Transverse colon (tissue), 4 donors: ENCODE data around the gene FAH. TPM values are rescaled to one million over a fixed set of nuclear protein-coding genes. Genes with fewer than 3 reads are reported as not detected.

Experiments used
- DNase-seq: peaks from one replicate; pipeline ENCODE4 v3.0.0-alpha.2; 2019
- H3K27ac ChIP-seq, 4 donors: fragments of 200-600 bp; sonication (generic); 2 replicates each; pipeline ENCODE4 v1.5.1; 2016 to 2018; ENCODE audit warnings: inconsistent platforms in 4 of 4
- H3K27me3 ChIP-seq: fragments of 200-600 bp; sonication (generic); 2 replicates; pipeline ENCODE4 v1.5.1; 2017; ENCODE audit warnings: inconsistent platforms
- H3K36me3 ChIP-seq, 4 donors: fragments of 200-600 bp; sonication (generic); 2 replicates each; pipeline ENCODE4 v1.5.1; 2017 to 2019; ENCODE audit warnings: inconsistent platforms in 4 of 4
- H3K4me1 ChIP-seq, 4 donors: fragments of 200-600 bp; sonication (generic); 2 replicates each; pipeline ENCODE4 v1.5.1; 2017 to 2020; ENCODE audit warnings: inconsistent platforms in 4 of 4
- H3K4me3 ChIP-seq, 4 donors: fragments of 200-600 bp; sonication (generic); 1 replicate in 1 of 4; 2 replicates in 3 of 4; pipeline versions ENCODE4 v1.5.1 to v1.6.1; 2017 to 2019; ENCODE audit warnings: inconsistent platforms in 4 of 4
- H3K9me3 ChIP-seq, 2 donors: fragments of 200-600 bp; sonication (generic); 2 replicates each; pipeline ENCODE4 v1.5.1; 2017 to 2019; ENCODE audit warnings: inconsistent platforms in 2 of 2
- CTCF ChIP-seq, 5 experiments: fragments of 200-600 bp in 3 of 5; fragments of 450-650 bp in 2 of 5; sonication (generic) in 3 of 5; IDR thresholded peaks; 1 replicate in 2 of 5; 2 replicates in 3 of 5; pipeline ENCODE4 v1.5.1; 2016 to 2017; ENCODE audit warnings: antibody characterized with exemption in 5 of 5, inconsistent platforms in 3 of 5, mild to moderate bottlenecking in 2 of 5, moderate library complexity in 1 of 5
- EP300 ChIP-seq: sonication (generic); formaldehyde crosslinking; IDR thresholded peaks from one replicate; pipeline ENCODE4 v1.6.1; 2017; ENCODE audit warnings: antibody characterized with exemption, low read depth
- POLR2A ChIP-seq: fragments of 450-650 bp; IDR thresholded peaks from one replicate; pipeline ENCODE4 v1.6.1; 2016; ENCODE audit warnings: antibody characterized with exemption, mild to moderate bottlenecking, moderate library complexity
- POLR2AphosphoS5 ChIP-seq, 3 donors: sonication (generic); formaldehyde crosslinking; IDR thresholded peaks; one replicate each; pipeline ENCODE4 v1.6.1; 2016; ENCODE audit warnings: antibody characterized with exemption in 3 of 3
- WGBS, 2 donors: methylation state at CpG; one replicate each; pipeline ENCODE4 v1.1.5; 2018; ENCODE audit warnings: low coverage in 1 of 2; 5-methylcytosine and 5-hydroxymethylcytosine counted together
- in situ Hi-C, 4 donors: fragments of 200-750 bp; cut with MboI; loops; one replicate each; pipeline versions ENCODE4 v1.15.0 to v1.15.1; 2017; ENCODE audit warnings: low sequenced_read_pairs in 3 of 4, low pct_ligation_motif_present in 1 of 4, low pct_unique_long_range_greater_than_20kb in 1 of 4
- intact Hi-C: fragments of 100-400 bp; cut with DNase I; formaldehyde crosslinking; loops from one replicate; pipeline ENCODE4 v1.15.1; 2023; ENCODE audit warnings: low total_unique reads
- total RNA-seq, 4 donors: library from RNA; depleted of rRNA; stranded (reverse); fragments of >200 nt; gene quantifications; one replicate each; pipeline ENCODE4 v1.1.0, GENCODE V29; 2016

FAH gene
- total RNA-seq, 4 donors from 2014 or later = 5.6 to 10.6 (median 8.7) TPM

- no peaks in the 10 kb centered on the region for H3K9me3 ChIP-seq
- no peaks in the 10 kb centered on the region for H3K36me3 ChIP-seq
- TF ChIP-seq EP300 = no peak
- H3K4me1 ChIP-seq = peaks cover 0 to 19% (median 13%) of the 10 kb centered on the region in 4 donors
- intact Hi-C loops (no loop called here), in situ Hi-C loops (loop anchor here in 3 of 4 donors (25.0 kb wide), 2 partner anchors 99 to 274 kb away; partner anchors contain the start of genes MTHFS (in 2 of the 3) and ZFAND6 (in 2 of the 3))
- DNase-seq = no peak
- no peaks in the 10 kb centered on the region for H3K27me3 ChIP-seq
- H3K27ac ChIP-seq = peak overlapping the region in 2 of 4 donors; percentile 22 to 41
- H3K4me3 ChIP-seq = no peak overlapping the region
- 71 to 88% methylated on average over 5 to 6 of the region's 6 CpGs for WGBS, 2 donors
These were observed 8.7 kb downstream of the FAH start for GRCh38 chr15:80161468-80162016.

GRCh38 chr15:80162059-80162554 is 9.3 kb downstream of the FAH start:
- peak in 1 of 3 donors; percentile 61 for TF ChIP-seq POLR2AphosphoS5 (IDR thresholded peaks at IDR 0.05)
- no peak for TF ChIP-seq POLR2A
- no peaks in the 10 kb centered on the region for H3K9me3 ChIP-seq
- 42 to 54% methylated on average over 4 to 6 of the region's 6 CpGs for WGBS, 2 donors
- no peak for DNase-seq
- H3K27ac ChIP-seq = peak overlapping the region in 2 of 4 donors; percentile 22 to 41
- H3K36me3 ChIP-seq = no peaks in the 10 kb centered on the region
- H3K4me3 ChIP-seq = no peak overlapping the region
- H3K4me1 ChIP-seq = peaks cover 0 to 19% (median 13%) of the 10 kb centered on the region in 4 donors
- no peaks in the 10 kb centered on the region for H3K27me3 ChIP-seq
- in situ Hi-C loops (loop anchor here in 3 of 4 donors (25.0 kb wide), 2 partner anchors 100 to 275 kb away; partner anchors contain the start of genes MTHFS (in 2 of the 3) and ZFAND6 (in 2 of the 3)), intact Hi-C loops (no loop called here)

GRCh38 chr15:80163217-80163616 is 10.4 kb downstream of the FAH start:
- intact Hi-C loops (no loop called here), in situ Hi-C loops (loop anchor here in 3 of 4 donors (25.0 kb wide), 2 partner anchors 101 to 276 kb away; partner anchors contain the start of genes MTHFS (in 2 of the 3) and ZFAND6 (in 2 of the 3))
- Histone ChIP-seq H3K4me1 (peaks cover 0 to 19% (median 13%) of the 10 kb centered on the region in 4 donors), H3K27ac (no peak overlapping the region), H3K4me3 (no peak overlapping the region), H3K27me3 (no peaks in the 10 kb centered on the region), H3K9me3 (no peaks in the 10 kb centered on the region), H3K36me3 (no peaks in the 10 kb centered on the region)
- TF ChIP-seq CTCF (IDR thresholded peaks at IDR 0.05) (no peak), POLR2A (no peak), POLR2AphosphoS5 (IDR thresholded peaks at IDR 0.05) (no peak), EP300 (no peak)
- 87% methylated on average over 5 of the region's 5 CpGs; no CpG with 5 or more reads in 1 of the 2 donors for WGBS, 2 donors
- no peak for DNase-seq

GRCh38 chr15:80163897-80164296 is 11.1 kb downstream of the FAH start:
- in situ Hi-C loops = loop anchor here in 3 of 4 donors (25.0 kb wide), 2 partner anchors 102 to 277 kb away; partner anchors contain the start of genes MTHFS (in 2 of the 3) and ZFAND6 (in 2 of the 3)
- no peak for DNase-seq
- 92 to 100% methylated on average over 1 of the region's 1 CpG for WGBS, 2 donors

More at GRCh38 chr15:80163897-80164296, 11.1 kb downstream of the FAH start:
- H3K9me3 ChIP-seq = no peaks in the 10 kb centered on the region
- no peak overlapping the region for H3K4me3 ChIP-seq
- H3K4me1 ChIP-seq = peaks cover 0 to 19% (median 13%) of the 10 kb centered on the region in 4 donors
- intact Hi-C loops = no loop called here
- no peak for TF ChIP-seq CTCF (IDR thresholded peaks at IDR 0.05)
- no peak for TF ChIP-seq POLR2A
- TF ChIP-seq EP300 = no peak
- no peak for TF ChIP-seq POLR2AphosphoS5 (IDR thresholded peaks at IDR 0.05)
- H3K27ac ChIP-seq = no peak overlapping the region
- H3K27me3 ChIP-seq = no peaks in the 10 kb centered on the region
- H3K36me3 ChIP-seq = no peaks in the 10 kb centered on the region
